MCF 10A (cell line): ENCODE results near the gene TTI1. TPM values are rescaled to one million over a fixed set of nuclear protein-coding genes. Genes with fewer than 3 reads are reported as not detected.

Experiments
- BruUV-seq: library from RNA; stranded (reverse); fragments of 400-500 nt; replicated peaks from 2 replicates; lab custom pipeline; 2021; lab: Mats Ljungman, UMichigan
- CTCF ChIA-PET: fragments of 300-600 bp; sonication (Branson Sonifier 250); formaldehyde crosslinking; extraction: SDS; loops from one replicate; lab custom pipeline; 2021; ENCODE audit warnings: antibody characterized with exemption, inconsistent platforms; lab: Yijun Ruan, JAX
- POLR2A ChIA-PET: fragments of 300-600, 350-650 bp; sonication (Branson Sonifier 250); formaldehyde crosslinking; extraction: SDS; loops from one replicate; lab custom pipeline; 2020; ENCODE audit warnings: antibody characterized with exemption, inconsistent platforms; lab: Yijun Ruan, JAX
- DNase-seq: peaks from one replicate; pipeline ENCODE4 v3.0.0-alpha.2; 2018; ENCODE audit not compliant: unreplicated experiment
- H3K27ac Mint-ChIP-seq: one replicate; pipeline ENCODE4 v1.8.0; 2022; ENCODE audit warnings: mild to moderate bottlenecking, low read depth, mixed read lengths; ENCODE audit not compliant: unreplicated experiment
- H3K27me3 Mint-ChIP-seq: one replicate; pipeline ENCODE4 v1.8.0; 2022; ENCODE audit warnings: mixed read lengths; ENCODE audit not compliant: insufficient read depth, unreplicated experiment
- H3K36me3 Mint-ChIP-seq: one replicate; pipeline ENCODE4 v1.8.0; 2022; ENCODE audit warnings: mild to moderate bottlenecking, moderate library complexity, mixed read lengths; ENCODE audit not compliant: insufficient read depth, unreplicated experiment
- H3K4me1 Mint-ChIP-seq: one replicate; pipeline ENCODE4 v1.8.0; 2022; ENCODE audit warnings: mixed read lengths; ENCODE audit not compliant: insufficient read depth, unreplicated experiment
- H3K4me3 Mint-ChIP-seq: one replicate; pipeline ENCODE4 v1.8.0; 2022; ENCODE audit warnings: mild to moderate bottlenecking, moderate library complexity, mixed read lengths; ENCODE audit not compliant: unreplicated experiment
- H3K9me3 Mint-ChIP-seq: one replicate; pipeline ENCODE4 v1.8.0; 2022; ENCODE audit warnings: mixed read lengths; ENCODE audit not compliant: unreplicated experiment
- CTCF ChIP-seq: fragments of 200-600 bp; IDR thresholded peaks from one replicate; pipeline ENCODE4 v1.8.0; 2022; ENCODE audit warnings: antibody characterized with exemption, mild to moderate bottlenecking; ENCODE audit not compliant: unreplicated experiment
- intact Hi-C: fragments of 100-400 bp; cut with micrococcal nuclease; formaldehyde crosslinking; loops from 2 replicates; pipeline ENCODE4 v1.14.1; 2022
- total RNA-seq: library from RNA; stranded (reverse); gene quantifications from 2 replicates; pipeline ENCODE4 v1.2.3, GENCODE V29; 2022

Gene TTI1
- total RNA-seq, 1 experiment from 2014 or later = 17.1 TPM

- POLR2A ChIA-PET = no interaction called here
These were observed 78.6 kb downstream of the TTI1 start for GRCh38 chr20:37954626-37955025.

GRCh38 chr20:37954190-37954589, 79.1 kb downstream of the TTI1 start:
- H3K27ac Mint-ChIP-seq = no peak overlapping the region
- H3K4me3 Mint-ChIP-seq = no peak overlapping the region
- no TSS peak for BruUV-seq
- peaks cover 7% of the 10 kb centered on the region for H3K4me1 Mint-ChIP-seq
- H3K27me3 Mint-ChIP-seq = peaks cover 23% of the 10 kb centered on the region
- H3K36me3 Mint-ChIP-seq = peaks cover under 1% of the 10 kb centered on the region
- no peaks in the 10 kb centered on the region for H3K9me3 Mint-ChIP-seq
- no peak for DNase-seq
- intact Hi-C loops = no loop called here
- no peak for TF ChIP-seq CTCF
- POLR2A ChIA-PET = no interaction called here
- CTCF ChIA-PET = no interaction called here

More at GRCh38 chr20:37954626-37955025, 78.6 kb downstream of the TTI1 start:
- peaks cover 7% of the 10 kb centered on the region for H3K4me1 Mint-ChIP-seq
- H3K9me3 Mint-ChIP-seq = no peaks in the 10 kb centered on the region
- no peak for TF ChIP-seq CTCF
- peaks cover 5% of the 10 kb centered on the region for H3K36me3 Mint-ChIP-seq
- peaks cover 23% of the 10 kb centered on the region for H3K27me3 Mint-ChIP-seq
- CTCF ChIA-PET = no interaction called here
- H3K27ac Mint-ChIP-seq = no peak overlapping the region
- no TSS peak for BruUV-seq
- H3K4me3 Mint-ChIP-seq = no peak overlapping the region
- no peak for DNase-seq
- intact Hi-C loops = no loop called here

- H3K36me3 Mint-ChIP-seq = no peaks in the 10 kb centered on the region
- intact Hi-C loops = no loop called here
- H3K27me3 Mint-ChIP-seq = no peaks in the 10 kb centered on the region
- no peak overlapping the region for H3K27ac Mint-ChIP-seq
- CTCF ChIA-PET = no interaction called here
- no peak for TF ChIP-seq CTCF
- H3K9me3 Mint-ChIP-seq = no peaks in the 10 kb centered on the region
- no peaks in the 10 kb centered on the region for H3K4me1 Mint-ChIP-seq
- DNase-seq = no peak
- POLR2A ChIA-PET = no interaction called here
- H3K4me3 Mint-ChIP-seq = no peak overlapping the region
- BruUV-seq = no TSS peak
These were observed 84.3 kb downstream of the TTI1 start for GRCh38 chr20:37948956-37949355.

- Mint-ChIP-seq H3K4me1 (no peaks in the 10 kb centered on the region), H3K9me3 (no peaks in the 10 kb centered on the region), H3K36me3 (no peaks in the 10 kb centered on the region), H3K27ac (no peak overlapping the region), H3K27me3 (no peaks in the 10 kb centered on the region), H3K4me3 (no peak overlapping the region)
- intact Hi-C loops = no loop called here
- no peak for TF ChIP-seq CTCF
- CTCF ChIA-PET = no interaction called here
- DNase-seq = no peak
- no TSS peak for BruUV-seq
- POLR2A ChIA-PET = no interaction called here
These were observed 85.3 kb downstream of the TTI1 start for GRCh38 chr20:37947943-37948342.
